Ishikawa (cell line): ENCODE measurements around the gene KIRREL3.

ENCODE experiments used
- CEBPB ChIP-seq: IDR thresholded peaks from 2 replicates; pipeline ENCODE4 v1.6.1; 2012
- CREB1 ChIP-seq: IDR thresholded peaks from 2 replicates; pipeline ENCODE4 v1.6.1; 2012; ENCODE audit warnings: low read depth
- EGR1 ChIP-seq: IDR thresholded peaks from 2 replicates; pipeline ENCODE4 v1.6.1; 2012
- EP300 ChIP-seq: IDR thresholded peaks from 2 replicates; pipeline ENCODE4 v1.6.1; 2012; ENCODE audit warnings: borderline replicate concordance
- FOXM1 ChIP-seq: IDR thresholded peaks from 2 replicates; pipeline ENCODE4 v1.6.1; 2012; ENCODE audit warnings: low read depth, borderline replicate concordance
- MAX ChIP-seq: IDR thresholded peaks from 2 replicates; pipeline ENCODE4 v1.6.1; 2012
- NFIC ChIP-seq: IDR thresholded peaks from 2 replicates; pipeline ENCODE4 v1.6.1; 2012
- RAD21 ChIP-seq: IDR thresholded peaks from 2 replicates; pipeline ENCODE4 v1.6.1; 2012; ENCODE audit warnings: low read depth
- REST ChIP-seq: IDR thresholded peaks from 2 replicates; pipeline ENCODE4 v1.6.1; 2012; ENCODE audit warnings: low read depth, mild to moderate bottlenecking
- TAF1 ChIP-seq: IDR thresholded peaks from 2 replicates; pipeline ENCODE4 v1.6.1; 2012; ENCODE audit warnings: low read depth, mild to moderate bottlenecking
- TCF12 ChIP-seq: IDR thresholded peaks from 2 replicates; pipeline ENCODE4 v1.6.1; 2012; ENCODE audit warnings: low read depth
- TEAD4 ChIP-seq: IDR thresholded peaks from 2 replicates; pipeline ENCODE4 v1.6.1; 2012
- USF1 ChIP-seq: IDR thresholded peaks from 2 replicates; pipeline ENCODE4 v1.6.1; 2012
- YY1 ChIP-seq: IDR thresholded peaks from 2 replicates; pipeline ENCODE4 v1.6.1; 2012; ENCODE audit warnings: low read depth
- ZBTB7A ChIP-seq: IDR thresholded peaks from 2 replicates; pipeline ENCODE4 v1.6.1; 2012; ENCODE audit warnings: low read depth

KIRREL3 gene

GRCh38 chr11:126384449-126385070 is 616.0 kb downstream of the KIRREL3 start:
- TF ChIP-seq YY1 (no peak), USF1 (no peak), CREB1 (no peak), CEBPB (no peak), NFIC (no peak), MAX (no peak), FOXM1 (no peak), REST (no peak), TCF12 (no peak), EP300 (no peak), ZBTB7A (no peak), TAF1 (no peak), RAD21 (no peak), EGR1 (no peak), TEAD4 (no peak)

GRCh38 chr11:126383339-126384335 is 616.9 kb downstream of the KIRREL3 start:
- TF ChIP-seq TEAD4 (no peak), YY1 (no peak)

- TF ChIP-seq REST (no peak), YY1 (no peak), USF1 (no peak), CEBPB (no peak), ZBTB7A (no peak), TAF1 (no peak), TCF12 (no peak), RAD21 (no peak), NFIC (no peak), EP300 (no peak), CREB1 (no peak), EGR1 (no peak), TEAD4 (no peak), MAX (no peak), FOXM1 (no peak)
Observed at GRCh38 chr11:126380909-126381308, 619.7 kb downstream of the KIRREL3 start.

GRCh38 chr11:126378763-126379162 is 621.8 kb downstream of the KIRREL3 start:
- TF ChIP-seq CREB1 (no peak), TEAD4 (no peak), FOXM1 (no peak), TAF1 (no peak), MAX (no peak), TCF12 (no peak), EP300 (no peak), USF1 (no peak), NFIC (no peak), REST (no peak), YY1 (no peak), EGR1 (no peak), ZBTB7A (no peak)
